PC-9 (cell line): ENCODE measurements around the gene MS4A15. TPM values are rescaled to one million over a fixed set of nuclear protein-coding genes. Genes with fewer than 3 reads are reported as not detected.
A peak's percentile ranks its signal among the peaks of the same experiment; 100 is the strongest.

Source experiments
- BruUV-seq: library from RNA; stranded (reverse); fragments of 400-500 nt; replicated peaks from 2 replicates; lab custom pipeline; 2021; lab: Mats Ljungman, UMichigan
- CTCF ChIA-PET: fragments of 300-600 bp; sonication (Branson Sonifier 250); formaldehyde crosslinking; loops from one replicate; lab custom pipeline; 2022; ENCODE audit warnings: antibody characterized with exemption; lab: Charles Lee
- POLR2A ChIA-PET: fragments of 300-600 bp; sonication (Branson Sonifier 250); formaldehyde crosslinking; loops from one replicate; lab custom pipeline; 2022; ENCODE audit warnings: antibody characterized with exemption; ENCODE audit not compliant: unreplicated experiment; lab: Charles Lee
- DNase-seq, 2 experiments: peaks; one replicate each; pipeline versions ENCODE4 v3.0.0 to v3.0.0-alpha.2; 2015 to 2022; ENCODE audit warnings: mixed read lengths in 1 of 2
- H2AFZ ChIP-seq: fragments of 200-600 bp; sonication (generic); 2 replicates; pipeline ENCODE4 v1.8.1; 2017; ENCODE audit warnings: antibody characterized with exemption
- H3F3A ChIP-seq: fragments of 200-600 bp; sonication (generic); 2 replicates; pipeline ENCODE4 v1.8.1; 2017; ENCODE audit warnings: antibody characterized with exemption, mild to moderate bottlenecking, low read depth; ENCODE audit not compliant: insufficient read depth
- H3K27ac ChIP-seq: fragments of 200-600 bp; sonication (generic); 2 replicates; pipeline ENCODE4 v1.6.1; 2016; ENCODE audit warnings: mixed run types
- H3K27me3 ChIP-seq: fragments of 200-600 bp; sonication (generic); 2 replicates; pipeline ENCODE4 v1.6.1; 2016; ENCODE audit warnings: low read depth, mixed run types; ENCODE audit not compliant: insufficient read depth
- H3K36me3 ChIP-seq: fragments of 200-600 bp; sonication (generic); 2 replicates; pipeline ENCODE4 v1.6.1; 2016; ENCODE audit warnings: low read depth, mixed run types
- H3K4me1 ChIP-seq: fragments of 200-600 bp; sonication (generic); replicated peaks from 2 replicates; pipeline ENCODE4 v1.6.1; 2016; ENCODE audit warnings: mixed run types; ENCODE audit not compliant: insufficient read depth
- H3K4me2 ChIP-seq: fragments of 200-600 bp; sonication (generic); 2 replicates; pipeline ENCODE4 v1.6.1; 2017; ENCODE audit warnings: mixed run types
- H3K4me3 ChIP-seq: fragments of 200-600 bp; sonication (generic); 2 replicates; pipeline ENCODE4 v1.6.1; 2016; ENCODE audit warnings: mixed run types
- H3K79me2 ChIP-seq: fragments of 200-600 bp; sonication (generic); 2 replicates; pipeline ENCODE4 v1.6.1; 2017; ENCODE audit warnings: low read depth, mixed run types
- H3K9me2 ChIP-seq: fragments of 200-600 bp; sonication (generic); 2 replicates; pipeline ENCODE4 v1.8.1; 2017; ENCODE audit warnings: mild to moderate bottlenecking; ENCODE audit not compliant: insufficient read depth
- H3K9me3 ChIP-seq: fragments of 200-600 bp; sonication (generic); 2 replicates; pipeline ENCODE4 v1.8.1; 2016; ENCODE audit warnings: low read depth; ENCODE audit not compliant: insufficient read depth
- H4K20me1 ChIP-seq: fragments of 200-600 bp; sonication (generic); 2 replicates; pipeline ENCODE4 v1.8.1; 2017; ENCODE audit not compliant: insufficient read depth
- CTCF ChIP-seq: fragments of 200-600 bp; sonication (generic); conservative IDR thresholded peaks from 2 replicates; pipeline ENCODE4 v1.6.1; 2017; ENCODE audit warnings: mixed run types, antibody characterized with exemption, mild to moderate bottlenecking, moderate library complexity
- EZH2 ChIP-seq: fragments of 200-600 bp; sonication (generic); IDR thresholded peaks from 2 replicates; pipeline ENCODE4 v1.8.0; 2017; ENCODE audit warnings: antibody characterized with exemption, low read depth
- intact Hi-C: fragments of 100-400 bp; cut with micrococcal nuclease; formaldehyde crosslinking; loops from one replicate; pipeline ENCODE4 v1.10.0; 2022; ENCODE audit not compliant: unreplicated experiment
- total RNA-seq: library from RNA; stranded (reverse); gene quantifications from 2 replicates; pipeline ENCODE4 v1.2.3, GENCODE V29; 2021

MS4A15 gene
- total RNA-seq, 1 experiment from 2014 or later, result not detected

DNA sequence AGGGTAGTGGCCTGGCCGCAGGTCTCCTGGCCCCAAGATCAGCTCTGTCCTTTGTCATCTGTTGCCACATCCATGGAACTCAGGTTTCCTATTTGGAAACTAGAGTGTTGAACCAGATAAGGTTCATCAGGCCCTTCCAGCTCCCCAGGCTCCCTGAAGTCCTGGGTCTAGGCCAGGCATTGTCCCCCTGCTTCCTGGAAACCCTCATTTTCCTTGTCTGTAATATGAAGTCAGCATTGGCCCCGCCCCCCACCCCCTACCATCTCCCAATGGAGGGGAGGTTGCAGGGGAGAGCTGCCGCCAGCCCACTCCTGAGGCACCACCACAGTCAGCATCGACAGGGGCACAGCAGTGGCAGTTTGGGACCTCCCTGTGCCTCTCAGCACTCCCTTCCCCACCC is 19.5 kb downstream of the MS4A15 start:
- Histone ChIP-seq H3K4me1 (no peaks in the 10 kb centered on the region), H3F3A (no peaks in the 10 kb centered on the region), H3K27ac (no peak overlapping the region), H3K36me3 (no peaks in the 10 kb centered on the region), H4K20me1 (no peaks in the 10 kb centered on the region), H3K4me3 (no peak overlapping the region), H2AFZ (no peak overlapping the region), H3K27me3 (peaks cover 42% of the 10 kb centered on the region), H3K9me2 (no peaks in the 10 kb centered on the region), H3K9me3 (no peaks in the 10 kb centered on the region), H3K79me2 (no peaks in the 10 kb centered on the region), H3K4me2 (no peak overlapping the region)
- intact Hi-C loops, result loop anchor here (5.0 kb wide), 2 partner anchors 56 to 611 kb away; no protein-coding TSS in a partner anchor
- DNase-seq, result no peak
- BruUV-seq, result no TSS peak
- CTCF ChIA-PET, result interaction anchor here (0.6 to 0.8 kb wide), 2 partner anchors 426 to 609 kb away, joined by 3 read pairs; no protein-coding TSS in a partner anchor
- TF ChIP-seq CTCF (no peak), EZH2 (no peak)
- POLR2A ChIA-PET, result no interaction called here

DNA sequence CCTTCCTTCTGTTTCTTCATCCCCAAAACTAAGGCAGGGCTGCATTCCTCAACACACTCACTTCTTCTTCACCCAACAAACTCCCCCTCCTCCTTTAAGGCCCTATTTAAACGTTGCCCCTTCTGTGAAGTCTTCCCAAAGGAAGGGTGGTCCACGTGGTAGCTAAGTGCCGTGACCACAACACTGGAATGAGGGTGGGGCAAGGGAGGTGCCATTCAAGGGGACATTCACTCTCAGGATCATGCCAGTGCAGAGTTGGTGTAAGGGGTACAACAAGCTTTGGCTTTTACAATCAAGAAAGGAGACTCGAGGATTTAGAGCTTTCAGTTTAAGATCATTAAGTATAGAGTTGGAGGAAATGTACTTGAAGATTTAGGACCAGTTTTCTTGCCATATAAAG is 20.4 kb downstream of the MS4A15 start:
- ChIA-PET POLR2A (interaction anchor here (0.5 kb wide), 1 partner anchor 371 kb away, joined by 3 read pairs; no protein-coding TSS in a partner anchor), CTCF (no interaction called here)
- BruUV-seq, result no TSS peak
- TF ChIP-seq CTCF (no peak), EZH2 (no peak)
- no peak overlapping the region for H3K4me3 ChIP-seq
- H3K4me2 ChIP-seq, result no peak overlapping the region
- DNase-seq, result peak in 1 of 2 experiments; percentile 15
- no peaks in the 10 kb centered on the region for H3F3A ChIP-seq
- no peaks in the 10 kb centered on the region for H4K20me1 ChIP-seq
- intact Hi-C loops, result loop anchor here (5.0 kb wide), 2 partner anchors 55 to 610 kb away; no protein-coding TSS in a partner anchor
- H3K4me1 ChIP-seq, result no peaks in the 10 kb centered on the region
- no peak overlapping the region for H2AFZ ChIP-seq
- no peaks in the 10 kb centered on the region for H3K79me2 ChIP-seq
- no peak overlapping the region for H3K27ac ChIP-seq
- no peaks in the 10 kb centered on the region for H3K9me2 ChIP-seq
- H3K27me3 ChIP-seq, result peaks cover 42% of the 10 kb centered on the region
- H3K36me3 ChIP-seq, result no peaks in the 10 kb centered on the region
- no peaks in the 10 kb centered on the region for H3K9me3 ChIP-seq

GRCh38 chr11:60777572-60777971 is 20.9 kb downstream of the MS4A15 start:
- Histone ChIP-seq H3K36me3 (no peaks in the 10 kb centered on the region), H2AFZ (no peak overlapping the region), H3K4me1 (no peaks in the 10 kb centered on the region), H3K27me3 (peaks cover 42% of the 10 kb centered on the region), H3F3A (no peaks in the 10 kb centered on the region), H4K20me1 (no peaks in the 10 kb centered on the region), H3K4me3 (no peak overlapping the region), H3K79me2 (no peaks in the 10 kb centered on the region), H3K9me2 (no peaks in the 10 kb centered on the region), H3K27ac (no peak overlapping the region), H3K4me2 (no peak overlapping the region), H3K9me3 (no peaks in the 10 kb centered on the region)
- POLR2A ChIA-PET, result no interaction called here
- intact Hi-C loops, result loop anchor here (5.0 kb wide), 2 partner anchors 55 to 610 kb away; no protein-coding TSS in a partner anchor
- TF ChIP-seq EZH2 (no peak), CTCF (no peak)
- BruUV-seq, result no TSS peak
- CTCF ChIA-PET, result interaction anchor here (1.2 kb wide), 1 partner anchor 410 kb away, joined by 3 read pairs; no protein-coding TSS in a partner anchor
- DNase-seq, result peak in 1 of 2 experiments; percentile 67
